GM18951 (cell line): ENCODE data around the gene KRT77.

ENCODE experiments used
- POLR2A ChIP-seq: IDR thresholded peaks from 4 replicates; pipeline ENCODE4 v1.6.1; 2011; ENCODE audit warnings: mild to moderate bottlenecking; ENCODE audit not compliant: insufficient read length, insufficient read depth; ENCODE audit errors: extremely low read depth
- in situ Hi-C: fragments of 300-500 bp; cut with MboI; formaldehyde crosslinking; loops from one replicate; pipeline ENCODE4 v1.12.0; 2022; ENCODE audit warnings: low sequenced_read_pairs, mixed read lengths, inconsistent platforms; ENCODE audit not compliant: unreplicated experiment

Gene KRT77

GRCh38 chr12:52686063-52686462 lies 17.3 kb downstream of the KRT77 start:
- in situ Hi-C loops = no loop called here
- no peak for TF ChIP-seq POLR2A

GRCh38 chr12:52685406-52685890 lies 17.9 kb downstream of the KRT77 start:
- TF ChIP-seq POLR2A = no peak
- in situ Hi-C loops = no loop called here

GRCh38 chr12:52684431-52684830 lies 18.9 kb downstream of the KRT77 start:
- in situ Hi-C loops = no loop called here
- no peak for TF ChIP-seq POLR2A

GRCh38 chr12:52683575-52684300 lies 19.6 kb downstream of the KRT77 start:
- no peak for TF ChIP-seq POLR2A
- in situ Hi-C loops = no loop called here

- no peak for TF ChIP-seq POLR2A
- in situ Hi-C loops = no loop called here
Observed at GRCh38 chr12:52682938-52683574, 20.3 kb downstream of the KRT77 start.

GRCh38 chr12:52682381-52682660 lies 21.0 kb downstream of the KRT77 start:
- in situ Hi-C loops = no loop called here
- TF ChIP-seq POLR2A = no peak

GRCh38 chr12:52681526-52682380 lies 21.6 kb downstream of the KRT77 start:
- no peak for TF ChIP-seq POLR2A
- in situ Hi-C loops = no loop called here

GRCh38 chr12:52680363-52680762 lies 23.0 kb downstream of the KRT77 start, which contains the start of gene KRT1:
TSS of gene KRT1 (minus strand) at chr12:52680407. CDS start at chr12:52680348, 59 bp downstream.
- no peak for TF ChIP-seq POLR2A
- in situ Hi-C loops = no loop called here

- in situ Hi-C loops = no loop called here
- TF ChIP-seq POLR2A = no peak
Observed at GRCh38 chr12:52679875-52680274, 23.4 kb downstream of the KRT77 start.

GRCh38 chr12:52677671-52678070 lies 25.7 kb downstream of the KRT77 start:
- in situ Hi-C loops = no loop called here

GRCh38 chr12:52677126-52677525 lies 26.2 kb downstream of the KRT77 start:
- in situ Hi-C loops = no loop called here
- no peak for TF ChIP-seq POLR2A

More at GRCh38 chr12:52677671-52678070, 25.7 kb downstream of the KRT77 start:
- TF ChIP-seq POLR2A = no peak

- no peak for TF ChIP-seq POLR2A
- in situ Hi-C loops = no loop called here
Observed at GRCh38 chr12:52676163-52676562, 27.2 kb downstream of the KRT77 start.

- TF ChIP-seq POLR2A = no peak
- in situ Hi-C loops = no loop called here
Observed at GRCh38 chr12:52675301-52675701, 28.0 kb downstream of the KRT77 start.

- in situ Hi-C loops = no loop called here
- TF ChIP-seq POLR2A = no peak
Observed at GRCh38 chr12:52674433-52674775, 28.9 kb downstream of the KRT77 start.
